ENCODE data around the gene SPOCK1. TPM values are rescaled to one million over a fixed set of nuclear protein-coding genes. Genes with fewer than 3 reads are reported as not detected.

Gene SPOCK1
- total and polyA plus RNA-seq, 2 experiments from 2014 or later: 8.2 to 10.5 TPM

GRCh38 chr5:137496919-137497318, 2.2 kb downstream of the SPOCK1 start:
- H3K36me3 Mint-ChIP-seq (ENCODE audit: low read depth): no peaks in the 10 kb centered on the region
- H3K4me2 ChIP-seq: no peak overlapping the region
- no peaks in the 10 kb centered on the region for H4K20me1 ChIP-seq (replicated peaks; ENCODE audit: insufficient read depth)
- H3K4me1 Mint-ChIP-seq: peaks cover 6% of the 10 kb centered on the region; the same call in 2 of the 3 replicates
- H3K79me2 ChIP-seq (replicated peaks; ENCODE audit: insufficient read depth): no peaks in the 10 kb centered on the region
- no peak overlapping the region for H3K4me3 ChIP-seq
- H3K36me3 ChIP-seq (ENCODE audit: insufficient read depth): no peaks in the 10 kb centered on the region
- H3K9me2 ChIP-seq (ENCODE audit: insufficient read depth): no peaks in the 10 kb centered on the region
- H3K4me1 ChIP-seq (ENCODE audit: insufficient read depth): no peaks in the 10 kb centered on the region
- ATAC-seq: no peak
- H3F3A ChIP-seq (replicated peaks; ENCODE audit: low read depth): no peaks in the 10 kb centered on the region
- H3K27me3 Mint-ChIP-seq (ENCODE audit: insufficient read depth, low read depth, poor library complexity): peaks cover 26% of the 10 kb centered on the region
- no peak for DNase-seq (ENCODE audit: low spot score)
- H3K27ac ChIP-seq (ENCODE audit: low read depth): no peak overlapping the region
- peaks cover 29% of the 10 kb centered on the region for H3K27me3 ChIP-seq (ENCODE audit: insufficient read depth)
- no peak overlapping the region; the same call in 2 of the 3 replicates for H3K4me3 Mint-ChIP-seq
- H2AFZ ChIP-seq: no peak overlapping the region
- no peak for TF ChIP-seq CTCF (conservative IDR thresholded peaks at IDR 0.05; ENCODE audit: low read depth in 2 of 2)
- no peak for TF ChIP-seq CREB1 (CRISPR knock-in tag; IDR thresholded peaks at IDR 0.05; ENCODE audit: low read depth)
- no peak for TF ChIP-seq ZNF462 (CRISPR knock-in tag; IDR thresholded peaks at IDR 0.05)
- no peak for TF ChIP-seq NANOG (IDR thresholded peaks at IDR 0.05; ENCODE audit: borderline replicate concordance)
- TF ChIP-seq ZNF331 (CRISPR knock-in tag; IDR thresholded peaks at IDR 0.05; ENCODE audit: low read depth): no peak
- no peak for TF ChIP-seq STAT1 (IDR thresholded peaks at IDR 0.05; ENCODE audit: unreplicated experiment)
- TF ChIP-seq, protein P1, sequence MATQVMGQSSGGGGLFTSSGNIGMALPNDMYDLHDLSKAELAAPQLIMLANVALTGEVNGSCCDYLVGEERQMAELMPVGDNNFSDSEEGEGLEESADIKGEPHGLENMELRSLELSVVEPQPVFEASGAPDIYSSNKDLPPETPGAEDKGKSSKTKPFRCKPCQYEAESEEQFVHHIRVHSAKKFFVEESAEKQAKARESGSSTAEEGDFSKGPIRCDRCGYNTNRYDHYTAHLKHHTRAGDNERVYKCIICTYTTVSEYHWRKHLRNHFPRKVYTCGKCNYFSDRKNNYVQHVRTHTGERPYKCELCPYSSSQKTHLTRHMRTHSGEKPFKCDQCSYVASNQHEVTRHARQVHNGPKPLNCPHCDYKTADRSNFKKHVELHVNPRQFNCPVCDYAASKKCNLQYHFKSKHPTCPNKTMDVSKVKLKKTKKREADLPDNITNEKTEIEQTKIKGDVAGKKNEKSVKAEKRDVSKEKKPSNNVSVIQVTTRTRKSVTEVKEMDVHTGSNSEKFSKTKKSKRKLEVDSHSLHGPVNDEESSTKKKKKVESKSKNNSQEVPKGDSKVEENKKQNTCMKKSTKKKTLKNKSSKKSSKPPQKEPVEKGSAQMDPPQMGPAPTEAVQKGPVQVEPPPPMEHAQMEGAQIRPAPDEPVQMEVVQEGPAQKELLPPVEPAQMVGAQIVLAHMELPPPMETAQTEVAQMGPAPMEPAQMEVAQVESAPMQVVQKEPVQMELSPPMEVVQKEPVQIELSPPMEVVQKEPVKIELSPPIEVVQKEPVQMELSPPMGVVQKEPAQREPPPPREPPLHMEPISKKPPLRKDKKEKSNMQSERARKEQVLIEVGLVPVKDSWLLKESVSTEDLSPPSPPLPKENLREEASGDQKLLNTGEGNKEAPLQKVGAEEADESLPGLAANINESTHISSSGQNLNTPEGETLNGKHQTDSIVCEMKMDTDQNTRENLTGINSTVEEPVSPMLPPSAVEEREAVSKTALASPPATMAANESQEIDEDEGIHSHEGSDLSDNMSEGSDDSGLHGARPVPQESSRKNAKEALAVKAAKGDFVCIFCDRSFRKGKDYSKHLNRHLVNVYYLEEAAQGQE (IDR thresholded peaks at IDR 0.05; ENCODE audit: unreplicated experiment): no peak
- TF ChIP-seq ETS1 (IDR thresholded peaks at IDR 0.05): no peak
- no peak for TF ChIP-seq POLR2AphosphoS5 (IDR thresholded peaks at IDR 0.05; ENCODE audit: low read depth)
- TF ChIP-seq EZH2phosphoT487 (IDR thresholded peaks at IDR 0.05; ENCODE audit: unreplicated experiment): no peak
- no peak for TF ChIP-seq ZNF114 (CRISPR knock-in tag; IDR thresholded peaks at IDR 0.05)
- no peak for TF ChIP-seq EZH2 (IDR thresholded peaks at IDR 0.05; ENCODE audit: low read depth, unreplicated experiment)
- no peak for TF ChIP-seq JUNB (IDR thresholded peaks at IDR 0.05; ENCODE audit: unreplicated experiment)
- H3K9me3 Mint-ChIP-seq: no peaks in the 10 kb centered on the region; the same call in 2 of the 3 replicates
- no peak overlapping the region for H3K27ac Mint-ChIP-seq

All from GM23338 (cell line).